VCaP (cell line): ENCODE data around the gene WARS2.
A peak's percentile ranks its signal among the peaks of the same experiment; 100 is the strongest.

Experiments used
- H3K27ac ChIP-seq: fragments of 450-650 bp; 2 replicates; pipeline ENCODE4 v1.5.1; 2017
- TF ChIP-seq, protein P1 (sequence below): fragments of 450-650 bp; conservative IDR thresholded peaks from 2 replicates; pipeline ENCODE4 v1.5.1; 2017; ENCODE audit warnings: mild to moderate bottlenecking, moderate library complexity

Gene WARS2

DNA sequence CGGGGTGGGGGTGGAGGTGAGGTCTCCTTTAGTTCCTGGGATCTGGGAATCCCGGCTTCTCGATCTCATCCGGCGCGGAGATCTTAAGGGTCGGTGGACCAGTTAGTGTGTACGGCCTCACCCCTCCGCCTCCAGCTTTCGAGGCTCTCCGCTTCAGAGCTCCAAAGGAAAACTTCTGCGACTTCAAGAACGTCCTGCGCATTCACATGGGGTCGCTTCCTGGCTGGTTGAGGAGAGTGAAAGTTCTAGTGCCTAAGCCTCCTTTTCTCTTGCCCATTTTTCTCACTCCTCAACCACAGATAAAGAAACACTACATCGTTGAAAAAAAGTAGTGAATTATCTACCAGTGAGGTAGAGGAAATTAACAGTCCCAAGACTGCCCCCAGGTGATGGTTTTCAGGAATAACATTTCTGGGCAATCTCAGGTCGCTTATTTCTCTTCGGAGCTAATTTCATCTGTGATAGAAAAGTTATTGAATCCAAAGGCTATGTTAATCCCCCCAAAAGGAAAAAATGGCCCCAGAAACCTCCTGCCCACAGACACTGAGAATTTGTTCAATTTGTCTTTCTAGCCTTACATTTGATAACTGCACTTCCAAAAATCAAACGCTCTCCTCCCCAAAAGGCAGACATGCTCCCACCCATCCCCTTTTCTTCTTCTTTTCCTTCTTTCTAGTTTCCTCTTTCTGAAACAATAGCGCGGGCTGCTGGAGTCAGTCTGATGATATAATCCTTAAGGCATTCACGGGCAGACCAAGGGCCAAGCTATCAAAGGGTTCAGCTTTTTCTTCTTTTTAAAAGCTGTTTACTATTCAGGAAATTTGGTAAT lies 131.8 kb downstream of the WARS2 start:
- TF ChIP-seq, protein P1, sequence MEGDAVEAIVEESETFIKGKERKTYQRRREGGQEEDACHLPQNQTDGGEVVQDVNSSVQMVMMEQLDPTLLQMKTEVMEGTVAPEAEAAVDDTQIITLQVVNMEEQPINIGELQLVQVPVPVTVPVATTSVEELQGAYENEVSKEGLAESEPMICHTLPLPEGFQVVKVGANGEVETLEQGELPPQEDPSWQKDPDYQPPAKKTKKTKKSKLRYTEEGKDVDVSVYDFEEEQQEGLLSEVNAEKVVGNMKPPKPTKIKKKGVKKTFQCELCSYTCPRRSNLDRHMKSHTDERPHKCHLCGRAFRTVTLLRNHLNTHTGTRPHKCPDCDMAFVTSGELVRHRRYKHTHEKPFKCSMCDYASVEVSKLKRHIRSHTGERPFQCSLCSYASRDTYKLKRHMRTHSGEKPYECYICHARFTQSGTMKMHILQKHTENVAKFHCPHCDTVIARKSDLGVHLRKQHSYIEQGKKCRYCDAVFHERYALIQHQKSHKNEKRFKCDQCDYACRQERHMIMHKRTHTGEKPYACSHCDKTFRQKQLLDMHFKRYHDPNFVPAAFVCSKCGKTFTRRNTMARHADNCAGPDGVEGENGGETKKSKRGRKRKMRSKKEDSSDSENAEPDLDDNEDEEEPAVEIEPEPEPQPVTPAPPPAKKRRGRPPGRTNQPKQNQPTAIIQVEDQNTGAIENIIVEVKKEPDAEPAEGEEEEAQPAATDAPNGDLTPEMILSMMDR: peak; percentile 69
- no peak overlapping the region for H3K27ac ChIP-seq

DNA sequence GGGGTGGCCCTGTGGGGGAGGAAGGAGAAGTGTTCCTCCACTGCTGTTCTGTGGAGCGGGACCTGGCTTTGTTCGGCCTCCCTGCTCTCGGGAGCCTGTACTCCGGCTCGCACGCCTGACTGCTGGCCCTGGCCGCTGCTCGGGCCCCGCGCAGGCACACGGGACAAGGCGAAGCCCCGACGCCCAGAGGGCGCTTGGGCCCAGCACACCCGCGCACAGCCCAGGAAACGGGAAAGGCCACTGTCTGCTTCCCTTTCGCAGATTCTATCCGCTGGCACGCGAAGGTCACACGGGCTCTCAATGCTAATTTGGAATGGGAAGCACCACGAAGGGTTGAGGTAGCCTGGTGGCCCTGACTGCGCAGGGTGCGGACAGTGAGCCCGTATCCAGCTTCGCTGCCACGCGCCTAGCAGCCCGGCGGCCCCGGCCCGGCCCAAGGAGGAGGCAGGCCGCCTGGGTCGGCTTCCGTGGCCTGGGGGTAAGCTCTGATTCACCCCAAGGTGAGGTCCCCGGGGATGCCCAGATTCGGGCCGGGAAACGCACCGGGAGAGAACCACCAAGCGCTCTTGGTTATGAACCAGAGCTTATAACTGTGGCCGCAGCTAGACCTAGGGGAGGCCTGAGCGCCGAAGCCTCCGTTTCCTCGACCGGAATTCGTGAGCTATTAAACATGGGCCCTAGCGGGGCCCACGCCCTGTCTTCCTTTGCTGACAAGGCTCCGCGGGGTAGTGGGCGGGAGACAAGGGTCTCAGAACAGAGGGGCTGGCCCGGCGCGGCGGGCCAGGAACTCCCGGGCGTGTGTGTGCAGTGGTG lies 132.6 kb downstream of the WARS2 start:
- H3K27ac ChIP-seq: no peak overlapping the region
- TF ChIP-seq, protein P1: no peak

DNA sequence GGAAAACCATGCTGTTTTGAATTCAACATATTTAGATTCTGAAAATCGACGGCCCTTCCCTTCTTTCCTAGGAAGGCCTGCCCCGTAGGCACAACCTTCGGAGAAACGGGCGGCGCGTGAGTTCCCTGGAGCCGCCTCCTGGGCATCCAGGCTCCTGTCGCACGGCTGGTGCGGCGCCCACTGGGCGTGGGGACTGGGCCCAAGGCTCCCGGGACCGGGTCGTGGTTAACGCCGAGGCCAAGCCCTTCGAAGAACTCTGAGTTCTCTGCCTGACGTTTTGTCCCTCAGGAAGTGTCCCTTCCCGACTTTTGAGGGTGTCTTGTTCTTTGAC lies 133.1 kb downstream of the WARS2 start:
- no peak overlapping the region for H3K27ac ChIP-seq
- TF ChIP-seq, protein P1: no peak

DNA sequence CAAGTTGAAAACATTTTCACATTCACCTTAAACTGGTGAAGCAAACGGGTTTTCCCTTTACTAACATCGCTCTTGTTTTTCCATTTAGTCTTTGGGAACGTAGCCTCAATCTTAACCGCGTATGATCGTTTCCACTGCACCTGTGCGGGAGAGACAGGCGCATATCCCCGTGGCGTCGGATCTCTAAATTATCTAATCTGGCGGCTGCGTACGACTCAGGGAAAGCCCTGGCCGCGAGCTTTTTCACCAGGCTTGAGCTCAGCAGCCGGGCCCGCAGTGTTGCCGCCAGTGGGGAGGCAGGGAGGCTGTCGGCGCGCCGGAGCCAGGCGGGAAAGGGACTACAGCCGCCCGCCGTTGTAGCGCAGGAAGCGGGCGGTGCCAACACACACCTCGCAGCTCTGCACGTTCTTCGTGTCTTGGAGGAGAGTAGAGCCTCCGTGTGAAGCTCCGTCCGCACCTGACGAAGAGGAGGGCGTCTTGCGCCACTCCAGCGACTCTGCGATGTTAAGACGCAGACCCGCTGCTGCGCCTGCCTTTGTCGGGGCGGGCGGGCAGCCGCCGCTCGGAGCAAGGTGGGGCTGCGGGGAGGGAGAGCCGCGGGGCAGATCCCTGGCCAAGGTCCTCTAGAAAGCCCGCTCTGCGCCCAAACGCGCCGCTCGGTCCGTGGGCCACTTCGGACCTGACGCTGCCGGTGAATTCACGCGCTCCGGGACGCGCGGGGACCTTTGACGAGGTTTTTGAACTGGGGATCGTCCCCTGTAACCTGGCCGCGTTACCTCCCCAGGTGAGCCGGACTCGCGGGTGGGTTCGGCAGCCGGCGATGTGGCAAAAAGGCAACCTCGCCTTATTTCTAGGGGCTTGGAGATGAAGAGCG lies 133.8 kb downstream of the WARS2 start:
- TF ChIP-seq, protein P1: no peak
- no peak overlapping the region for H3K27ac ChIP-seq

DNA sequence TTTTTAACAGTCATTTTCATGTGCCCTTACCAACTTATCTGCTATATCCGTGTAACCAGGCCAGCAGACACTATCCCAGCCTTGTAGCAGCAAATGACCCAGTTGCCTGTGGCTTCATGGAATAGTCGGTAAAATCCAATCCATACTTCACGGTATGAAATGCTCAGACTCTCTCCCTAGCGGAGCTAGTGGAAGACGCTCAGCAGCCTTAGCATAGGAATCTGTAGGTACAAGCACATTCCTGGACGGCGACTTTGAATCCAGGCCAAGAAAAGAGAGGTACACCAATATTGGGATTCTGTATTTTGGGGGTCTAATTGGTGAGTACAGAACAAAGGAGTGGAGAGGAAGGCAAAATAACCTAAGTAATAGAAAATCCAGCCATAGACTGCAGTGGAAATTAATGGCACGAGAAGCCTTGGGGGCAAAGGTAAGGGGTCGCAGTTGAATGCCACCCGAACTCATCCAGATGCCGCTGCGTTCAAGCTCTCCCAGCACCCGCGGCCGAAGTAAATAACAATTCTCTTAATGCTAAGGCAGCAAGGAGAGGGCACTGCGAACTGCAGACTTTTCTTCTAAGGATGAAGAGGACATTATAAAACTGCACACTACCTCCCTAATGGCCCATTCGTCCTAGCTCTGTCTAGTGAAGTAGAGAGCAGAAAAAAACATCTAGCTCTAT lies 134.6 kb downstream of the WARS2 start:
- TF ChIP-seq, protein P1: no peak
- no peak overlapping the region for H3K27ac ChIP-seq

DNA sequence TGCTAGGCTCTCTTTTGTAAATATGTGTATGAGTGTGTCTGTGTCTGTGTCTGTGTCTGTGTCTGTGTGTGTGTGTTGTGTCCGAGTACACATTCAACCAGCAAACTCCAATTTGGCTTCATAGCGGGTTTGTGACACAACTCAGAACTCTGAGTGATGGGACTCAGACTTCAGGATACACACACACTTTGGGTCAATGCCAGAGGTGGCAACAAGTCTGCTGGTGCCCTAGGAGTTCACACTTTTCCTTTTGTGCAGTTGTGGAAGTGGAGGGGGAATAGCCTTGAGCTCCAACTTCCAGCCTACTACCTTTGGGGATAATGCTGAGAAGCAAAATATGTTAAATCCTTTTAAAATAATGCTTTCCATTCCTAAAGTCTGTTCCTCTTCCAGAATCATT lies 135.7 kb downstream of the WARS2 start:
- TF ChIP-seq, protein P1: no peak
- no peak overlapping the region for H3K27ac ChIP-seq
